GM21526 (cell line): ENCODE results near the gene C3.
"Not testable (repeated sequence)": the region's sequence is repeated elsewhere in the genome, so short reads cannot be mapped to it uniquely, and the experiment has no call there.

Experiments used
- ATAC-seq: cut with Tn5 transposase; IDR thresholded peaks from one replicate; pipeline ENCODE4 v1.9.1; 2021; ENCODE audit warnings: moderate library complexity; ENCODE audit not compliant: unreplicated experiment, low FRiP score

C3 gene

GRCh38 chr19:6748543-6748942 lies 28.1 kb upstream of the C3 start:
- ATAC-seq, result not testable (repeated sequence)

- ATAC-seq, result no peak
Observed at GRCh38 chr19:6745965-6746364, 25.5 kb upstream of the C3 start.

GRCh38 chr19:6744381-6745301 lies 24.2 kb upstream of the C3 start:
- no peak for ATAC-seq

- ATAC-seq, result no peak
Observed at GRCh38 chr19:6743714-6744380, 23.4 kb upstream of the C3 start.

- ATAC-seq, result no peak
Observed at GRCh38 chr19:6743066-6743465, 22.6 kb upstream of the C3 start.

GRCh38 chr19:6740589-6741343 lies 20.3 kb upstream of the C3 start:
- ATAC-seq, result no peak

- ATAC-seq, result no peak
Observed at GRCh38 chr19:6739883-6740588, 19.6 kb upstream of the C3 start.

GRCh38 chr19:6739390-6739882 lies 19.0 kb upstream of the C3 start, which contains the start of gene TRIP10:
Gene TRIP10 (plus strand): TSS chr19:6739680. CDS start chr19:6739762, 82 bp downstream.
- no peak for ATAC-seq

GRCh38 chr19:6738787-6739389 lies 18.4 kb upstream of the C3 start:
- ATAC-seq, result no peak

GRCh38 chr19:6737873-6738786 lies 17.7 kb upstream of the C3 start:
- peak; percentile 0 for ATAC-seq

- ATAC-seq, result peak; percentile 53
Observed at GRCh38 chr19:6737284-6737872, 16.9 kb upstream of the C3 start, which contains the start of gene GPR108. Gene GPR108 (minus strand): TSS chr19:6737580. CDS start chr19:6737576, 4 bp downstream.

GRCh38 chr19:6736917-6737283 lies 16.4 kb upstream of the C3 start:
- ATAC-seq, result no peak

- no peak for ATAC-seq
Observed at GRCh38 chr19:6736169-6736916, 15.9 kb upstream of the C3 start.

GRCh38 chr19:6735181-6735911 lies 14.9 kb upstream of the C3 start:
- no peak for ATAC-seq

GRCh38 chr19:6734096-6734696 lies 13.7 kb upstream of the C3 start:
- ATAC-seq, result no peak

- ATAC-seq, result no peak
Observed at GRCh38 chr19:6733338-6734095, 13.1 kb upstream of the C3 start.
